HG03571 (cell line): Measurements from ENCODE around the gene FDPS.
"Not testable (repeated sequence)": the region's sequence is repeated elsewhere in the genome, so short reads cannot be mapped to it uniquely, and the experiment has no call there.

Experiments
- ATAC-seq: cut with Tn5 transposase; IDR thresholded peaks from one replicate; pipeline ENCODE4 v1.9.1; 2021; ENCODE audit not compliant: unreplicated experiment

The FDPS gene

DNA sequence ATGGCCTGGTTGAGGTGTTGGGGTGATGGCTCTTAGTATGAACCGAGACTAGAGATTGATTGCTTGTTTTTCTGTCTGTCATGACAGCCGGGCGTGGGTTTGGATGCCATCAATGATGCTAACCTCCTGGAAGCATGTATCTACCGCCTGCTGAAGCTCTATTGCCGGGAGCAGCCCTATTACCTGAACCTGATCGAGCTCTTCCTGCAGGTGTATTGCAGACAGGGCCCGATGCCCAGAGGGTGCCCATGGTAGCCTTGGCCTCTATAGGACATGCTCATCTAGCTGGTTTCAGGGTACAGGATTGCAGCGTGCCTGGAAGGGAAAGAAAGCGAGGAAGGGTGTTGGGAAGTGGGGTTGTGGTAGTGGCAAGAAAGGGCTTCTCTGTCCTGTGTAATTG lies 9.4 kb downstream of the FDPS start:
- ATAC-seq, result no peak

GRCh38 chr1:155319536-155319935 lies 10.9 kb downstream of the FDPS start:
- ATAC-seq, result no peak

DNA sequence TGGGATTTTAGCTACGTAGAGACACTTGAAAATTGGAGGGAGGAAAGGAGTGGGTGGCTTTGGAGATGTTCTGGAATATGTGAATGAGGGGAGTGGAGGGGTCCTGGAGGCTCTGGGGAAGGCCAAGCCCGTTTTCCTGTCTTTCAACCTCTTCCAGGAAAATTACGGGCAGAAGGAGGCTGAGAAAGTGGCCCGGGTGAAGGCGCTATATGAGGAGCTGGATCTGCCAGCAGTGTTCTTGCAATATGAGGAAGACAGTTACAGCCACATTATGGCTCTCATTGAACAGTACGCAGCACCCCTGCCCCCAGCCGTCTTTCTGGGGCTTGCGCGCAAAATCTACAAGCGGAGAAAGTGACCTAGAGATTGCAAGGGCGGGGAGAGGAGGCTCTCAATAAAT lies 11.6 kb downstream of the FDPS start:
- ATAC-seq, result no peak

DNA sequence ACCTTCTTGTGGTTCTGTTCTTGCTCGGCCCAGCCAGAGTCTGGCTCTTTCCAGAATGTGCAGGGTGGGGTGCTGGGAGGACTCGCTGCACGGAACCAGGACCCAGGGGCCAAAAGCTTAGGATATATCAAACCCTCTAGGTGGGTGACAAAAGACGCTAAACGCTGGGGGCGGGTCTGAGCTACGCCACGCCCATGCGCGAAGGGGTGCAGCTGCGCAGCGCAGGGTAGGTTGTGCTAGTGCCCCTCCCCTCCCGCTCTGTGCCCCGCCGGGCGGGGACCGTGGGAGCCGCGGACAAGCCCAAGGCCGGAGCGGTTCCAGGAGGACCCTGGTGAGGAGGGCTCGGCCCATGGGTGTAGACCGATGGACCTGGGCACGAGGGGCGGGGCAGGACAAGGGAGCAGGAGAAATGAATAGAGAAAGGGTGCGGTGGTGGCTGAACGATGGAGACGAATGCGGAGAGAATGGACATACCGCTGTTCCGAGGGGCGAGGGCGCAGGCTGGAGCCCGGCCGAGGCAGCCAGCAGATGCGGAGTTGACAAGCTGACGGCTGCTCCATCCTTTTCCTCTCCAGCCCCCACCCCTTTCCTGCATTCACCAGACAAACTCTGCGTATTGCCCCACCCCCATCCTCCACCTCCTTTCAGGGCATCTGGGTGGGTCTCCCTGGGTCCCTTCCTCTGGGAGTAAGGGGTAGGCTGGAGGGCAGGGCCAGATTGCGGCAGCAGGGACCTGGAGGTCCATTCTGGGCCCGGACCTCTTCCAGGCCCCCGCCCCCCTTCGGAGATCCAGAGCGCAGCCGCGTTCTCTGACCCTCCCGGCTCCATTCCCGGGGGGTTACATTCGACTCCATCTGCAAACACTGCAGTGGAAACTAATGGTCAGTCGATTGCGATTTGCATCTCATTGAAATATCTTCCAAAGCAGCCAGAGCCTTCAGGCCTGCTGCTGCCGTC lies 12.3 kb downstream of the FDPS start, which contains the start of gene RUSC1:
RUSC1 (plus strand) TSS at position 234 of the 957 bp plus-strand sequence. CDS start 880 bp downstream, outside the sequence.
- no peak for ATAC-seq

- no peak for ATAC-seq
Measured at GRCh38 chr1:155321639-155322503, 13.2 kb downstream of the FDPS start.

DNA sequence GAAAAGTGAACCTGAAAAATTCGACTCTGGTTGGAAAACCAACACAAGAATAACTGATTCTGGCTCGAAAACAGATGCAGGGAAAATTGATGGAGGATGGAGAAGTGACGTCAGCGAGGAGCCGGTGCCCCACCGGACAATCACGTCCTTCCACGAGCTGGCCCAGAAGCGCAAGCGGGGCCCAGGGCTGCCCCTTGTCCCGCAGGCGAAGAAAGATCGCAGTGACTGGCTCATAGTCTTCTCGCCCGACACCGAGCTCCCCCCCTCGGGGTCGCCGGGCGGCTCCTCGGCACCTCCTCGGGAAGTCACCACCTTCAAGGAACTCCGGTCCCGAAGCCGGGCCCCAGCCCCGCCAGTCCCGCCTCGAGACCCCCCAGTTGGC lies 13.9 kb downstream of the FDPS start:
- no peak for ATAC-seq

GRCh38 chr1:155322953-155323728 lies 14.5 kb downstream of the FDPS start:
- peak; percentile 43 for ATAC-seq

- ATAC-seq, result peak; percentile 30
Measured at GRCh38 chr1:155323729-155324036, 15.0 kb downstream of the FDPS start.

DNA sequence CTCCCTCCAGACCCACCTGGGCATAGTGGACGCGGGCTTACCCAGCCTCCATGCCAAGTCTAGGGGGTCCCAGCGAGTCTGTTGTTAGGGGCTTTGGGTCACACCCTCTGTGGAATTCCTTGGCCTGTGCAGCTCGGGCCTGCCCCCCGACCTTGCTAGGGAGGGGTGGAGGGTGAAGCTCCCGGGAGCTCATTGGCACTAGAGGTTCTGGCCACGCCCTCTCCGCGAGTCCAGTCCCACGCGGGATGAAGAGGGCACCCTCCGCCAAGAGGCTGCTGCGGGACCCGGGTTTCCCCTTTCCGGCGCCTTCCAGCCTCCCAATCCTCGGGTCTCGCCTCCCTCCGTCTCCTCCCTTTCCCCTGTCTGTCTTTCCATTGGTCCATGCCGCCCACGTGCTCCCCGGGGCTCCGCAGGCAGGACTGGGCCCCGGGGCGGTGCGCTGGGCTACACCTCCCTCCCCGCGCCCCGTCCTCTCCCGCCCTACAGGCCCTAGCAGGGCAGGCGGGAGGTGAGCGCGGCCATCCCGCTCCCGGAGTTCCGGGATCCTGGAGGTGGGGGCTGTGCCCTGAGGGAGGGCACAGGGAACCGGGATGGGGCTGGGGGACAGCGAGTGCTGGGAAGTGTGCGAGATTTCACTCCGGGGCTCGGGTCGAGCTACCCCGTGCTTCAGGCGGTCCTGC lies 15.5 kb downstream of the FDPS start:
- peak; percentile 45 for ATAC-seq

DNA sequence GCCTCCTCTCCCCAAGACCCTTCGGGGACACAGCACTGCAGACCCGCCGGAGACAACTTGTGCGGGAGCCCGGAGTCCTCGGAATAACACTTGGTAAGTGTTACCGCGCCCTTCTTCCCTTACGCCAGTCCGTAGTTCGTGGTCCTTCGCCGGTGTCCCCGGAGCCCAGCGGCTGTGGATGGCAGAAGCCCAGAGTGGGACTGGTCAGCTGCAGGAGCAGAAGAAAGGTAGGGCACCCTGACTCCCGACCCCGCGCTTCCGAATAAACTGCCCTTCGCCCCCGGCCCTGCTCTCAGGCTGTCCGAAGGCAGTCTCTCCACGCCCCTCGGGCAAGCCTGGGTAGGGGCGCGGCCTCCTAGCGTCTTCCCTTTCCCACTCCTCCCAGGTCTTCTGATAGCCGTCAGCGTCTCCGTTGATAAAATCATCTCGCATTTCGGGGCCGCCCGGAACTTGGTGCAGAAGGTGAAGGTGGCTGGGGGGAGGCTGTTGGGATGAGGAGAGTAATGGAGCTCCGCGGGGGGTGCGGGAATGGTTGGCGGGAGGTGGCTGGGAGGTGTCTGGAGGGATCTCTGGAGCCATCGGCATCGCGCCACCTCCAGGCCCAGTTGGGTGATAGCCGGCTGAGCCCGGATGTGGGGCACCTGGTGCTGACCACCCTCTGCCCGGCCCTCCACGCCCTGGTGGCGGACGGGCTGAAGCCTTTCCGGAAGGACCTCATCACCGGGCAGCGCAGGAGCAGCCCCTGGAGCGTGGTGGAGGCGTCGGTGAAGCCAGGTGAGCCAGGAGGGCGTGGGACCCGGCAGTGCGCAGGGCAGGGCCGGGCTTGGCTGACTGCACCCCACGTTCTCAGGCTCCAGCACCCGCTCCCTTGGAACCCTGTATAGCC lies 16.3 kb downstream of the FDPS start:
- no peak for ATAC-seq

DNA sequence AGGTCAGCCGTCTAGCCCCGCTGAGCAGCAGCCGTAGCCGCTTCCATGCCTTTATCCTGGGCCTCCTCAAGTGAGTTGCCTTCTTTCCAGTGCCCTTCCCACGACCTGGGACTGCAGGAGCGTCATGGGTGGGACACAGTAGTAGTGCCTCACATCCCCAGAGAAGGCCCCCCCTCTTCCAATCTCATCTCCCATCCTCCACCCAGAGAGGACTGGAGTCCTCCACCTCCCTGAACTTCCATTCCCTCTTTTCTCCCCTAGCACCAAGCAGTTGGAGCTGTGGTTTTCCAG lies 16.9 kb downstream of the FDPS start:
- ATAC-seq, result no peak

GRCh38 chr1:155326020-155326526 lies 17.4 kb downstream of the FDPS start:
- no peak for ATAC-seq

DNA sequence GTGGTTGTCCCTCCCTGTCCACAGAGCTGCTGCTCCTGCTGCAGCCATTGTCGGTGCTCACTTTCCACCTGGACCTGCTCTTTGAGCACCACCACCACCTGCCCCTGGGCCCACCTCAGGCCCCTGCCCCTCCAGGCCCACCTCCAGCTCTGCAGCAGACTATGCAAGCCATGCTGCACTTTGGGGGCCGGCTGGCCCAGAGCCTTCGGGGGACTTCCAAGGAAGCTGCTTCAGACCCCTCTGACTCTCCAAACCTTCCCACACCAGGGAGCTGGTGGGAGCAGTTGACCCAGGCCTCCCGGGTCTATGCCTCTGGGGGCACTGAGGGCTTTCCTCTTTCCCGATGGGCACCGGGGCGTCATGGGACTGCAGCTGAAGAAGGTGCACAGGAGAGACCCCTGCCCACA lies 18.0 kb downstream of the FDPS start:
- ATAC-seq, result no peak

DNA sequence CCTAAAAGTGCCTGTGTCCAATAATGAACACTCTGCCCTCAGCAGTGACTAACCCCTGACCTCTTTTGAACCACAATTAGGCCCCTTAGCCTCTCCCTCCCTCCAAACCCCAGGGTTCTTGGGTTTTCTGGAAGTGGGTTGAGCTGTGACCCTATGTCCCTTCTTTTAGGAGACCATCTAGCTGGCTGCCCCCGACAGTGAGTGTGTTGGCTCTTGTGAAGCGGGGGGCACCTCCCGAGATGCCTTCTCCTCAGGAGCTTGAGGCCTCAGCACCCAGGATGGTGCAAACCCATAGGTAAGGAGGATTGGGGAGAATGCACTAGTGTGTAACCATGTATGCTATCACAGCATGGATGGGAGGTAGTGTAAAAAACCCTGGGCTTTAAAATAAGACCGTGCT lies 19.3 kb downstream of the FDPS start:
- ATAC-seq, result no peak

DNA sequence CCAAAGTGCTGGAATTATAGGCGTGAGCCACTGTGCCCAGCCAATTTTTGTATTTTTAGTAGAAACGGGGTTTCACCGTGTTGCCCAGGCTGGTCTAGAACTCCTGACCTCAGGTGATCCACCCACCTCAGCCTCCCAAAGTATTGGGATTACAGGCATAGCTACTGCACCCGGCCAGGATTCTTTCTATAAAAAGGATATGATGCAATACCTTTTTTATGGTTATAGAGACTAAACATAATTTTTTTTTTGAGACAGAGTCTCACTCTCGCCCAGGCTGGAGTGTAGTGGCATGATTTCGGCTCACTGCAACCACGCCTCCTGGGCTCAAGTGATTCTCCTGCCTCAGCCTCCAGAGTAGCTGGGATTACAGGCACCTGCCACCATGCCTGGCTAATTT lies 20.2 kb downstream of the FDPS start:
- ATAC-seq, result not testable (repeated sequence)

DNA sequence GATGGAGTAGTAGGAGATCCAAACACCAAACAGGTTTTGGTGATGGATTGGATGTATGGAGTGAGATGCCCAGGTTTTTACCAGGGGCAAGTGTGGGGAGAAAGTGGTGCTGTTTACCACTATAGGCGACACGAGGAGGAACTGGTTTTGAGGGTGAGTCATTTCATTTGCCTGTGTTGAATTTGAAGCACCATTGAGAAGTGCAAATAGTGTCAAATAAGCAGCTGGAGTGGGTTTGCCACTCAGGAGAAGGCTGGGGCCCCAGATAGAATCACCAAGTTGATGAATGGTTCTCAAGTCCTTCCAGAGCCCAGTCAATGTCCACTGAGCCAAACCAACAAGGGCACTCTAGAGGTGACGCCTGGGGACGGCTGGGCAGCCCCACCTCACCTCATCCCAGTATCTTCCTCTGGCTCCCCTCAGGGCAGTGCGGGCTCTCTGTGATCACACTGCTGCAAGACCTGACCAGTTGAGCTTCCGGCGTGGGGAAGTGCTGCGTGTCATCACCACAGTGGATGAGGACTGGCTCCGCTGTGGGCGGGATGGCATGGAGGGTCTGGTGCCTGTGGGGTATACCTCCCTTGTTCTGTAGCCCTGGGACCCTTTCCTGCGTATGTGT lies 21.4 kb downstream of the FDPS start:
- ATAC-seq, result no peak

DNA sequence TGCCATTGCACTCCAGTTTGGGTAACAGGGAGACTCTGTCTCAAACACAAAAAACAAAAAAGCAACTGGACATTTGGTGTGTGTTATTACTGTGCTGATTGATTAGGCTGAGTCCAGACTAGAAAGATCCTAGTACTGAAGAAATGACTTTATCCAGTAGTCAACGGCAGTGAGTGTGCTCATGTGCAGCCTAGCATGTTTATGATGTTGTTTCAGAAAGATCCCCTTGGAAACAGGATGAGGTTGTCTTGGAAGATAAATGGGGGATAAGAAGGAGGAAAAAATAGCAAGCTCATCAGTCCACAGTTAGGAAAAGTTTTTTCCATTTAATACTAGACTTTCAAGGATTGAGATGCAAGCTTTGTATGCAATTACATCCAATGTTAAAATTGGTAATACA lies 26.3 kb downstream of the FDPS start:
- no peak for ATAC-seq

- ATAC-seq, result no peak
Measured at GRCh38 chr1:155339515-155340097, 30.9 kb downstream of the FDPS start.

- no peak for ATAC-seq
Measured at GRCh38 chr1:155342842-155343241, 34.2 kb downstream of the FDPS start.
